Cardiac muscle cell (in vitro differentiated cells and primary cell): ENCODE data around the gene TSSC4. TPM values are rescaled to one million over a fixed set of nuclear protein-coding genes. Genes with fewer than 3 reads are reported as not detected.

ENCODE experiments used
- DNase-seq, 2 donors: peaks; one replicate each; pipeline versions ENCODE4 v3.0.0 to v3.0.0-alpha.2; 2010 to 2017; ENCODE audit warnings: low read depth in 1 of 2, low spot score in 1 of 2
- H3K27ac ChIP-seq: fragments of 200-600 bp; sonication (generic); 2 replicates; pipeline ENCODE4 v1.5.1; 2016
- H3K27me3 ChIP-seq: fragments of 200-600 bp; sonication (generic); 2 replicates; pipeline ENCODE4 v1.6.0; 2016; ENCODE audit warnings: control low read depth
- H3K36me3 ChIP-seq: fragments of 200-600 bp; sonication (generic); 2 replicates; pipeline ENCODE4 v1.5.1; 2016; ENCODE audit warnings: control low read depth
- H3K4me1 ChIP-seq: fragments of 200-600 bp; sonication (generic); 2 replicates; pipeline ENCODE4 v1.8.1; 2017; ENCODE audit warnings: low read depth, mild to moderate bottlenecking, mixed run types
- H3K4me3 ChIP-seq: fragments of 200-600 bp; sonication (generic); 2 replicates; pipeline ENCODE4 v1.5.1; 2016; ENCODE audit warnings: mild to moderate bottlenecking
- H3K9me3 ChIP-seq: fragments of 200-600 bp; sonication (generic); 2 replicates; pipeline ENCODE4 v1.5.1; 2017; ENCODE audit warnings: low read depth, mild to moderate bottlenecking, control low read depth
- CTCF ChIP-seq: IDR thresholded peaks from 2 replicates; pipeline ENCODE4 v1.5.1; 2012; ENCODE audit warnings: low read depth, mild to moderate bottlenecking, low read length
- polyA plus RNA-seq: library from polyadenylated mRNA; unstranded; fragments of >200 nt; fragmentation: Nextera tagmentation; extraction: Ambion mirVana; gene quantifications from 2 replicates; pipeline ENCODE4 v1.2.1, GENCODE V29; 2016
- total RNA-seq: library from RNA; depleted of rRNA; stranded (reverse); fragments of >200 nt; gene quantifications from 2 replicates; pipeline ENCODE4 v1.2.3, GENCODE V29; 2016

Gene TSSC4
- total and polyA plus RNA-seq, 2 experiments from 2014 or later = 61.4 to 94.8 TPM

DNA sequence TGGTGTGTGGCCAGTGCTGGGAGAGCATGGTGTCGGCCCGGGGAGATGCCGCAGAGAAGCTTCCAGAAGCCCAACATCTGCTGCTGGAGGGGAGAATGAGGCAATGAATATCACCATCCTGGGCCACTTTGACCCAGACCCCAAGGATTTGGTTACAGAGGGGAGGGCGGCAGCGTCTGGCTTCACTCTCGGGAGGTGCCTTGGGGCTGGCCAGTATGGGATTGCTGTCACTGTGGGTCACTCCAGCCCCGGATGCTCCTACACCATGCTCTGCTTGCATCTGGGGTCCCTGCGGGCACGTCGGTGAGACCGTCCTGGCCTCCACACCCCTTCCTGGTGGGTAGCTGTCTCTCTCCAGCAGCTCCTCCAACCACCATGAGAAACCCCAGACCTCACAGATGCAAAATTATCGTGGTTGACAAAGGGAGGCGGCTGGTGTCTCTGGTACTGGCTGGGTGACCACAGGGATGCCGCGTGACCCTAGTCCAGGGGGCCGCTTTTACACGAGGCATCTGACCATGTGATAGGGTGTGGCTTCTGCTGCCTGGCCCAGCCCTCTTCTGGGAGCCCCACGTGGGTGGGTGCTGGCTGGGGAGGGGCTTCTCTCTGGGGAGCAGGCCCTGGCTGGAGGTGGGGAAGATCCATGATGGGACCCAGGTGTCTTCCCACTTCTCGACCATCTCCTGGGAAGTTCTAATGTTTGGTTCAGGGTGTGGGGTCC lies 49.9 kb downstream of the TSSC4 start:
- TF ChIP-seq CTCF = no peak
- Histone ChIP-seq H3K4me3 (no peak overlapping the region), H3K36me3 (no peaks in the 10 kb centered on the region), H3K27me3 (peaks cover 84% of the 10 kb centered on the region), H3K27ac (no peak overlapping the region), H3K9me3 (no peaks in the 10 kb centered on the region), H3K4me1 (no peaks in the 10 kb centered on the region)
- no peak for DNase-seq

- TF ChIP-seq CTCF = no peak
- Histone ChIP-seq H3K27me3 (peaks cover 76% of the 10 kb centered on the region), H3K9me3 (no peaks in the 10 kb centered on the region), H3K36me3 (no peaks in the 10 kb centered on the region), H3K4me3 (no peak overlapping the region), H3K4me1 (no peaks in the 10 kb centered on the region), H3K27ac (no peak overlapping the region)
- no peak for DNase-seq
These were observed 50.8 kb downstream of the TSSC4 start for GRCh38 chr11:2451336-2451735.

GRCh38 chr11:2451916-2452315 lies 51.4 kb downstream of the TSSC4 start:
- H3K27ac ChIP-seq = no peak overlapping the region
- DNase-seq = no peak
- no peak for TF ChIP-seq CTCF
- no peaks in the 10 kb centered on the region for H3K36me3 ChIP-seq
- no peaks in the 10 kb centered on the region for H3K4me1 ChIP-seq
- H3K9me3 ChIP-seq = no peaks in the 10 kb centered on the region
- no peak overlapping the region for H3K4me3 ChIP-seq
- peaks cover 70% of the 10 kb centered on the region for H3K27me3 ChIP-seq

GRCh38 chr11:2452321-2453012 lies 51.9 kb downstream of the TSSC4 start:
- no peak overlapping the region for H3K4me3 ChIP-seq
- TF ChIP-seq CTCF = no peak
- no peaks in the 10 kb centered on the region for H3K36me3 ChIP-seq
- no peaks in the 10 kb centered on the region for H3K4me1 ChIP-seq
- peaks cover 69% of the 10 kb centered on the region for H3K27me3 ChIP-seq
- no peak overlapping the region for H3K27ac ChIP-seq
- no peak for DNase-seq
- H3K9me3 ChIP-seq = no peaks in the 10 kb centered on the region

- Histone ChIP-seq H3K27ac (no peak overlapping the region), H3K4me3 (no peak overlapping the region), H3K9me3 (no peaks in the 10 kb centered on the region), H3K36me3 (no peaks in the 10 kb centered on the region), H3K4me1 (no peaks in the 10 kb centered on the region), H3K27me3 (peaks cover 67% of the 10 kb centered on the region)
- no peak for TF ChIP-seq CTCF
- no peak for DNase-seq
These were observed 52.9 kb downstream of the TSSC4 start for GRCh38 chr11:2453436-2453835.

Other genes with a start within 250 kb of the TSSC4 start
- not detected in 2 replicates for gene INS, start 239.5 kb upstream of the TSSC4 start, total RNA-seq
- not detected in 2 replicates for gene INS, start 239.5 kb upstream of the TSSC4 start, polyA plus RNA-seq
- not detected in 2 replicates for gene TH, start 228.9 kb upstream of the TSSC4 start, total RNA-seq
- not detected in 2 replicates for gene TH, start 228.9 kb upstream of the TSSC4 start, polyA plus RNA-seq
- 0.39 TPM in 1 of 2 replicates, not detected in the other for gene ASCL2, start 130.2 kb upstream of the TSSC4 start, total RNA-seq
- gene ASCL2, start 130.2 kb upstream of the TSSC4 start, polyA plus RNA-seq = 0.21 TPM in 1 of 2 replicates, not detected in the other
- 1.3 and 1.8 TPM in 2 replicates for gene C11orf21, start 98.8 kb upstream of the TSSC4 start, total RNA-seq
- 1.5 and 1.8 TPM in 2 replicates for gene C11orf21, start 98.8 kb upstream of the TSSC4 start, polyA plus RNA-seq
- 22.0 and 22.4 TPM in 2 replicates for gene TSPAN32, start 98.7 kb upstream of the TSSC4 start, total RNA-seq
- gene TSPAN32, start 98.7 kb upstream of the TSSC4 start, polyA plus RNA-seq = 18.5 and 24.8 TPM in 2 replicates
- gene CD81, start 23.4 kb upstream of the TSSC4 start, total RNA-seq = 212 and 264 TPM in 2 replicates
- 409 and 444 TPM in 2 replicates for gene CD81, start 23.4 kb upstream of the TSSC4 start, polyA plus RNA-seq
- 0.14 and 0.66 TPM in 2 replicates for gene TRPM5, start 43.8 kb downstream of the TSSC4 start, total RNA-seq
- gene TRPM5, start 43.8 kb downstream of the TSSC4 start, polyA plus RNA-seq = 0.33 TPM in 1 of 2 replicates, not detected in the other
- gene KCNQ1, start 44.3 kb downstream of the TSSC4 start, total RNA-seq = 7.8 and 18.6 TPM in 2 replicates
- gene KCNQ1, start 44.3 kb downstream of the TSSC4 start, polyA plus RNA-seq = 13.9 and 18.8 TPM in 2 replicates